CD4-positive, alpha-beta T cell (primary cell): ENCODE results near the gene TP63. TPM values are rescaled to one million over a fixed set of nuclear protein-coding genes. Genes with fewer than 3 reads are reported as not detected.

ENCODE experiments used
- ATAC-seq: fragments of 200-7000 bp; cut with Tn5 transposase; one replicate; pipeline ENCODE4 v1.10.0; 2022; ENCODE audit warnings: mild to moderate bottlenecking; ENCODE audit not compliant: poor library complexity
- CTCF ChIA-PET: fragments of 350-600 bp; sonication (Branson Sonifier 250); formaldehyde crosslinking; loops from one replicate; lab custom pipeline; 2021; ENCODE audit warnings: antibody characterized with exemption, inconsistent platforms; lab: Charles Lee
- POLR2A ChIA-PET: fragments of 350-600 bp; sonication (Branson Sonifier 250); formaldehyde crosslinking; loops from one replicate; lab custom pipeline; 2021; ENCODE audit warnings: antibody characterized with exemption, inconsistent platforms; lab: Charles Lee
- DNase-seq, 14 experiments: peaks; one replicate each; pipeline ENCODE4 v3.0.0-alpha.2; 2013 to 2020; ENCODE audit warnings: mixed read lengths in 2 of 14
- H3K27ac ChIP-seq, 2 donors: one replicate each; pipeline versions ENCODE4 v1.5.1 to v1.7.0; 2013; ENCODE audit warnings: low read length in 2 of 2, low read depth in 1 of 2, mild to moderate bottlenecking in 1 of 2
- H3K27me3 ChIP-seq, 2 experiments: 1 replicate in 1 of 2; 2 replicates in 1 of 2; pipeline versions ENCODE4 v1.6.1 to v1.7.0; 2013; ENCODE audit warnings: low read length in 2 of 2, control low read depth in 1 of 2, mild to moderate bottlenecking in 1 of 2, moderate library complexity in 1 of 2; ENCODE audit not compliant: insufficient read depth in 2 of 2, control insufficient read depth in 1 of 2
- H3K36me3 ChIP-seq: one replicate; pipeline ENCODE4 v1.6.1; 2013; ENCODE audit warnings: low read length, control low read depth; ENCODE audit not compliant: insufficient read depth
- H3K4me1 ChIP-seq: one replicate; pipeline ENCODE4 v1.6.1; 2013; ENCODE audit warnings: low read length, control low read depth; ENCODE audit not compliant: insufficient read depth
- H3K4me3 ChIP-seq: one replicate; pipeline ENCODE4 v1.5.1; 2013; ENCODE audit warnings: mild to moderate bottlenecking, low read length, moderate library complexity
- H3K9me3 ChIP-seq, 2 experiments: 1 replicate in 1 of 2; 2 replicates in 1 of 2; pipeline versions ENCODE4 v1.6.1 to v1.7.0; 2013; ENCODE audit warnings: low read length in 2 of 2, mild to moderate bottlenecking in 2 of 2, control low read depth in 1 of 2, moderate library complexity in 1 of 2; ENCODE audit not compliant: control insufficient read depth in 1 of 2, insufficient read depth in 1 of 2
- H3K27ac Mint-ChIP-seq: one replicate; pipeline ENCODE4 v1.8.0; 2020; ENCODE audit warnings: mixed read lengths
- H3K27me3 Mint-ChIP-seq: one replicate; pipeline ENCODE4 v1.8.0; 2021; ENCODE audit warnings: mixed read lengths
- H3K36me3 Mint-ChIP-seq: one replicate; pipeline ENCODE4 v1.8.0; 2021; ENCODE audit warnings: low read depth, mixed read lengths
- H3K4me1 Mint-ChIP-seq: one replicate; pipeline ENCODE4 v1.8.0; 2021; ENCODE audit warnings: low read depth, mixed read lengths
- H3K4me3 Mint-ChIP-seq: one replicate; pipeline ENCODE4 v1.8.0; 2020; ENCODE audit warnings: mild to moderate bottlenecking, mixed read lengths
- H3K9me3 Mint-ChIP-seq: one replicate; pipeline ENCODE4 v1.8.0; 2020; ENCODE audit warnings: mixed read lengths
- CTCF ChIP-seq: fragments of 200-600 bp; IDR thresholded peaks from one replicate; pipeline ENCODE4 v1.8.0; 2022; ENCODE audit warnings: antibody characterized with exemption, mild to moderate bottlenecking
- intact Hi-C, 2 experiments: fragments of 100-400 bp; cut with DNase I in 1 of 2; cut with micrococcal nuclease in 1 of 2; formaldehyde crosslinking; loops; one replicate each; pipeline versions ENCODE4 v1.15.1 to v1.9.0; 2023 to 2025; cut with DNase I, micrococcal nuclease
- total RNA-seq, 174 experiments: library from RNA in 2 of 174; stranded (reverse) in 2 of 174; gene quantifications; one replicate each; pipeline ENCODE4 v1.2.3 and lab custom pipeline; 2021 to 2026

The TP63 gene
- total RNA-seq, 2 experiments from 2014 or later: 0.31 TPM; not detected in 1

DNA sequence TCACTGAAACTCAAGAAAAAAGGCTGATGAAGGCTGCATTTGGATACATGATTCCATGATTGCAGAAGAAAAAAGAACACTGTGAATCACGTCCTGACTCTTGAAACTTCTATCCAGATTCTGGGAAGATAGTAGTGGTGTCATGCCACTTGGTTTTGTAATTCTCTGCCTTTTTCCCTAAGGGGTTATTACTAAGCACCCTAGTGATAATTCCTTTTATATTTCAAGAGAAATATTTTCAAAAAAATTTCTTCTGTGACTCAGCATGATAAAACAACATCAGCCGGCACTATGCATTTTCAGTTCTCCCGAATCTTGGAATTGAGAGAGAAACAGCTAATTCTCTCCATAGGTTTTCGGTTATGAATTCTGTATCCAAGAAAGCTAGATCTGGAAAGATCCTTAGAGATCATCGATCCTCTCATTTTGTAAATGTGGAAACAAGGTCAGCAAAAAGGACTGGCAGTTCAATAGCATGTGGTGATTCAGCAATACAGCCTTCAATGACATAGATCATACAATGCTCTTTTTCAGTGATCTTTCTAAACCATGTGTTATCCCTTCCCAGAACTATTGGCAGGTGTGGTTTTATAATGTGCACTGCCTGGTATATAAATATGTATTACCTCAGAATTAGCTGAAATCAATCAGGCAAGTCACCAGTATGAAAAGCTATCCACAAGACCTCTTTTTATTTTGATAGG is 42.6 kb upstream of the TP63 start:
- H3K9me3 ChIP-seq: peaks cover 0 to 3% of the 10 kb centered on the region in 2 experiments
- CTCF ChIA-PET: no interaction called here
- no peak overlapping the region for H3K27ac ChIP-seq
- Mint-ChIP-seq H3K4me3 (no peak overlapping the region), H3K36me3 (no peaks in the 10 kb centered on the region), H3K27me3 (no peaks in the 10 kb centered on the region), H3K4me1 (no peaks in the 10 kb centered on the region), H3K9me3 (peaks cover 9% of the 10 kb centered on the region), H3K27ac (no peak overlapping the region)
- H3K4me3 ChIP-seq: no peak overlapping the region
- no peaks in the 10 kb centered on the region for H3K36me3 ChIP-seq
- ATAC-seq (no peak), DNase-seq (no peak)
- H3K27me3 ChIP-seq: no peaks in the 10 kb centered on the region
- POLR2A ChIA-PET: no interaction called here
- no peak for TF ChIP-seq CTCF
- no peaks in the 10 kb centered on the region for H3K4me1 ChIP-seq
- intact Hi-C loops: no loop called here

DNA sequence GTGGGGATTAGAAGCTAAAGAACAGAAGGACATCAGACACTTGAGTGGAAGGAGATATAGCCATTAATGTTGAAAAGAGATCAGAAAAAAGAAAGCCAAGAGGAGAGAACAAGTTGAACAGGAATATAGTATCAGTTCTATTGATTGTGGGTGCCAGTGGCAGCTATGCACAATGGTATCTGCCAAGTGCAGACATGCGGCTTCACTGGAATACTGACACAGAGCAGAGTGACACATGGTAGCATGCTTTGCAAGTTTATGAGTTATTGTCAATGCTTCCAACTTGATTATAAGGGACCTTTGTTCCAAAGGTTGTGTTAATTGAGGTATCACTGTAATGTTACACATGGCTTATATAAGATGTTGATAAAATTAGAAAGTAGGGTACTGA is 42.0 kb upstream of the TP63 start:
- Mint-ChIP-seq H3K4me1 (no peaks in the 10 kb centered on the region), H3K4me3 (no peak overlapping the region), H3K9me3 (peaks cover 9% of the 10 kb centered on the region), H3K27ac (no peak overlapping the region), H3K36me3 (no peaks in the 10 kb centered on the region), H3K27me3 (no peaks in the 10 kb centered on the region)
- Histone ChIP-seq H3K4me3 (no peak overlapping the region), H3K36me3 (no peaks in the 10 kb centered on the region), H3K27me3 (no peaks in the 10 kb centered on the region), H3K27ac (no peak overlapping the region), H3K9me3 (peaks cover 0 to 3% of the 10 kb centered on the region in 2 experiments), H3K4me1 (no peaks in the 10 kb centered on the region)
- TF ChIP-seq CTCF: no peak
- intact Hi-C loops: no loop called here
- no peak for DNase-seq
- CTCF ChIA-PET: no interaction called here
- no peak for ATAC-seq
- POLR2A ChIA-PET: no interaction called here

GRCh38 chr3:189590223-189590622 is 41.0 kb upstream of the TP63 start:
- Mint-ChIP-seq H3K9me3 (peaks cover 9% of the 10 kb centered on the region), H3K4me1 (no peaks in the 10 kb centered on the region), H3K27ac (no peak overlapping the region), H3K27me3 (no peaks in the 10 kb centered on the region), H3K4me3 (no peak overlapping the region), H3K36me3 (no peaks in the 10 kb centered on the region)
- no peak for TF ChIP-seq CTCF
- ATAC-seq: no peak
- no peak overlapping the region for H3K27ac ChIP-seq
- POLR2A ChIA-PET: no interaction called here
- H3K27me3 ChIP-seq: no peaks in the 10 kb centered on the region
- no peak for DNase-seq
- intact Hi-C loops: no loop called here
- CTCF ChIA-PET: no interaction called here
- peaks cover 0 to 3% of the 10 kb centered on the region in 2 experiments for H3K9me3 ChIP-seq
- no peaks in the 10 kb centered on the region for H3K36me3 ChIP-seq
- no peak overlapping the region for H3K4me3 ChIP-seq
- H3K4me1 ChIP-seq: no peaks in the 10 kb centered on the region
